NCI-H226 (cell line): ENCODE data around the gene IER5.
A peak's percentile ranks its signal among the peaks of the same experiment; 100 is the strongest.

Experiments used
- DNase-seq: peaks from one replicate; pipeline ENCODE4 v3.0.0-alpha.2; 2015

The IER5 gene

GRCh38 chr1:181135815-181136737, 47.6 kb downstream of the IER5 start:
- DNase-seq, result peak; percentile 87

GRCh38 chr1:181136738-181137122, 48.2 kb downstream of the IER5 start:
- no peak for DNase-seq

GRCh38 chr1:181137217-181137743, 48.8 kb downstream of the IER5 start:
- no peak for DNase-seq

DNA sequence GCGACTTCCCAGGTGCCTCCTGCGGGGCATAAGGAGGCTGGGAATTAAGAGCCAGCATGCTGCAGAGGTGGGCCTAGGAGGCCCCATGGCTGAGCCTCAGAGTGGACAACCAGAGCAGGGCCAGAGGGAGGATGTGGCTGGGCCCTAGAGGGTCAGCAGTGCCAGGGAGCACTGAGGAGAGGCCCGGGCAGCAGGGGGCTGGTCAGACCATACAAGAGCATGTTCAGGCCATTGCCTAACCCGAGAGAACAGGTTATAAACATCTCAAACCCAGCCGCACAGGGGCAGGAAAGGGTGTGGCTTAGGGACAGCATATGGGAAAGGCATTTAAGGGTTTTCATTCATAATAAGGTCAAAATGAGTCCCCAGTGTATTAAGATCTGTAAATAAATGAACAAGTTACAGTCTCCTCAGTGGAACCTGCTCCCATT, 51.1 kb downstream of the IER5 start:
- no peak for DNase-seq

GRCh38 chr1:181140398-181140797, 51.9 kb downstream of the IER5 start:
- DNase-seq, result no peak

DNA sequence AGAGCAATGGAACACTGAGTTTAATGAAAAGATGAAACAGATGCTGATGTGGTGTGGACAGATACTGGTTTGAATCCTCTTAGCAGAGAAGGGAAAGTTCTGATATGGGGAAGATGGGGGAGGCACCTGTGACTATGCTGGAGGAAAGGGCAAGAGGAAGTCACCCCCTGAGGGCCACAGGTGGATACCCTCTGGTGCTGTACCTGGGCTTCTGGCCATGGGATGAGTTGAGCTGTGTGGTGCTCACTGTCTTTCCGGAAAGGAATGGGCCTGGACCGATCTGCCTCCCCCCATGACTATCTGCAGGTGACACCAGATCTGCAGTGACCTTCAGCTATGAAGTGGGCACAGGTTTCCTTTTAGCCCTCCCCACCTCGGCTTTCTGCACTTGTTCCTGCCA, 52.4 kb downstream of the IER5 start:
- no peak for DNase-seq

DNA sequence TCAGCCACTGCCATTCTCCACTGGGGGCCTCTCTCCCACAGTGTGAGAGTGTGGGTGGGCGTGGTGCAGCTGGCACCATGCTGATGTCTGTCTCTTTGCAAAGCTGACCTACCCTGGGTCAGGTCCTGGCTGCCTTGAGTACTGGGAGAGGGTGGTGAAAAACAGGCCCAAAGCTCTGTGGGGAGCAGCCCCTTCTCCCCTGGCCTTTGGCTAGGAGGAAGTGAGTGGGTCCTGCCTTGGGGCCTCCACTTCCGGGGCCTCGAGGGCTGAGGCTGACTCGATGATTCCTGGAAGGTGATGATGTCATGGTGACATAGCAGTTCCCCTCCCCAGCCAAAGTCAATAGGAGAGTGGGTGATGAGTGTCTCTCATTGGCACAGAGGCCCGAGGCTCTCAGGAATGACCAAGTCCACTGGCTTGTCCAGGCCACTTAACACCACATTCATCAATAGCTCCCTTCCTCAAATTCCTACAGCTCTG, 53.0 kb downstream of the IER5 start:
- DNase-seq, result peak; percentile 57
